CD14-positive monocyte (primary cell): Measurements from ENCODE around the gene FBLL1. TPM values are rescaled to one million over a fixed set of nuclear protein-coding genes. Genes with fewer than 3 reads are reported as not detected.

Experiments
- DNase-seq, 3 donors: peaks; one replicate each; pipeline ENCODE4 v3.0.0-alpha.2; 2011 to 2022
- H2AFZ ChIP-seq: 2 replicates; pipeline ENCODE4 v1.6.0; 2012; ENCODE audit warnings: mild to moderate bottlenecking, low read depth, low read length, inconsistent platforms; ENCODE audit not compliant: insufficient read depth, poor library complexity, severe bottlenecking
- H3K27ac ChIP-seq, 2 donors: 1 replicate in 1 of 2; 2 replicates in 1 of 2; pipeline ENCODE4 v1.5.1; 2012 to 2013; ENCODE audit warnings: low read length in 2 of 2, control low read depth in 1 of 2, inconsistent platforms in 1 of 2, low read depth in 1 of 2, mild to moderate bottlenecking in 1 of 2
- H3K27me3 ChIP-seq, 2 donors: one replicate each; pipeline versions ENCODE4 v1.6.0 to v1.6.1; 2011 to 2013; ENCODE audit warnings: low read length in 2 of 2; ENCODE audit not compliant: control insufficient read depth in 2 of 2, insufficient read depth in 2 of 2
- H3K36me3 ChIP-seq, 2 donors: replicated peaks in 1 of 2; 1 replicate in 1 of 2; 2 replicates in 1 of 2; pipeline versions ENCODE4 v1.5.1 to v1.6.1; 2012 to 2013; ENCODE audit warnings: low read length in 2 of 2, control low read depth in 1 of 2, inconsistent platforms in 1 of 2, mild to moderate bottlenecking in 1 of 2; ENCODE audit not compliant: insufficient read depth in 2 of 2, control insufficient read depth in 1 of 2
- H3K4me1 ChIP-seq, 2 donors: 1 replicate in 1 of 2; 2 replicates in 1 of 2; pipeline versions ENCODE4 v1.5.1 to v1.6.1; 2012 to 2013; ENCODE audit warnings: low read length in 2 of 2, control low read depth in 1 of 2, inconsistent platforms in 1 of 2, mild to moderate bottlenecking in 1 of 2, moderate library complexity in 1 of 2; ENCODE audit not compliant: insufficient read depth in 2 of 2, control insufficient read depth in 1 of 2
- H3K4me2 ChIP-seq: replicated peaks from 2 replicates; pipeline ENCODE3; 2012; ENCODE audit warnings: low read length, moderate library complexity, mild to moderate bottlenecking; ENCODE audit not compliant: poor library complexity, severe bottlenecking; ENCODE audit errors: extremely low read depth
- H3K4me3 ChIP-seq, 3 experiments: fragments of 200-600 bp in 1 of 3; sonication (generic) in 1 of 3; replicated peaks in 1 of 3; 1 replicate in 2 of 3; 2 replicates in 1 of 3; pipeline ENCODE4 v1.5.1; 2011 to 2013; ENCODE audit warnings: low read length in 3 of 3, mild to moderate bottlenecking in 3 of 3, control low read depth in 2 of 3, low read depth in 2 of 3, inconsistent platforms in 1 of 3, moderate library complexity in 1 of 3
- H3K79me2 ChIP-seq: 2 replicates; pipeline ENCODE4 v1.6.0; 2012; ENCODE audit warnings: mild to moderate bottlenecking, control low read depth, inconsistent platforms, low read length, moderate library complexity; ENCODE audit not compliant: insufficient read depth
- H3K9ac ChIP-seq: 2 replicates; pipeline ENCODE4 v1.6.0; 2017; ENCODE audit warnings: low read length, mild to moderate bottlenecking; ENCODE audit not compliant: insufficient read depth, poor library complexity, severe bottlenecking
- H3K9me3 ChIP-seq, 2 donors: replicated peaks in 1 of 2; 1 replicate in 1 of 2; 2 replicates in 1 of 2; pipeline versions ENCODE4 v1.5.1 to v1.6.1; 2012 to 2013; ENCODE audit warnings: low read length in 2 of 2, control low read depth in 1 of 2; ENCODE audit not compliant: control insufficient read depth in 1 of 2, insufficient read depth in 1 of 2
- H4K20me1 ChIP-seq: 2 replicates; pipeline ENCODE4 v1.6.0; 2012; ENCODE audit warnings: mild to moderate bottlenecking, low read length, control low read depth, moderate library complexity; ENCODE audit not compliant: insufficient read depth
- H3K27ac Mint-ChIP-seq, 7 donors: one replicate each; pipeline ENCODE4 v1.8.0; 2020; ENCODE audit warnings: mild to moderate bottlenecking in 7 of 7, mixed read lengths in 7 of 7, moderate library complexity in 6 of 7, inconsistent platforms in 2 of 7
- H3K27me3 Mint-ChIP-seq, 3 donors: one replicate each; pipeline ENCODE4 v1.8.0; 2021 to 2022; ENCODE audit warnings: low read depth in 3 of 3, mild to moderate bottlenecking in 3 of 3, mixed read lengths in 3 of 3, moderate library complexity in 3 of 3, inconsistent platforms in 1 of 3
- H3K36me3 Mint-ChIP-seq, 2 donors: one replicate each; pipeline ENCODE4 v1.8.0; 2020; ENCODE audit warnings: mixed read lengths in 2 of 2, inconsistent platforms in 1 of 2, mild to moderate bottlenecking in 1 of 2
- H3K4me1 Mint-ChIP-seq: one replicate; pipeline ENCODE4 v1.8.0; 2020; ENCODE audit warnings: mild to moderate bottlenecking, mixed read lengths
- H3K4me3 Mint-ChIP-seq, 2 donors: one replicate each; pipeline ENCODE4 v1.8.0; 2020; ENCODE audit warnings: mild to moderate bottlenecking in 2 of 2, mixed read lengths in 2 of 2, moderate library complexity in 1 of 2
- H3K9me3 Mint-ChIP-seq, 7 donors: one replicate each; pipeline ENCODE4 v1.8.0; 2020 to 2022; ENCODE audit warnings: mixed read lengths in 7 of 7, mild to moderate bottlenecking in 6 of 7, moderate library complexity in 6 of 7, inconsistent platforms in 2 of 7
- CTCF ChIP-seq: fragments of 200-600 bp; IDR thresholded peaks from one replicate; pipeline ENCODE4 v1.8.0; 2022; ENCODE audit warnings: antibody characterized with exemption, mild to moderate bottlenecking
- WGBS: methylation state at CpG from one replicate; pipeline ENCODE4 v1.1.5; 2013; ENCODE audit warnings: missing lambda C conversion rate; ENCODE audit not compliant: insufficient coverage; 5-methylcytosine and 5-hydroxymethylcytosine counted together
- intact Hi-C, 2 donors: fragments of 100-400 bp; cut with micrococcal nuclease; formaldehyde crosslinking; loops; one replicate each; pipeline versions ENCODE4 v1.15.0 to v1.15.1; 2023
- polyA plus RNA-seq, 3 donors: library from polyadenylated mRNA; depleted of rRNA in 1 of 3; unstranded in 2 of 3; stranded (reverse) in 1 of 3; fragments of 300-500 nt in 2 of 3; fragments of >200 nt in 1 of 3; fragmentation: Illumina TruSeq in 2 of 3; gene quantifications; 1 replicate in 2 of 3; 2 replicates in 1 of 3; pipeline ENCODE4 v1.2.3, GENCODE V29; 2012 to 2021

The FBLL1 gene
- polyA plus RNA-seq, 3 donors = 0.08 TPM; not detected in 2

- no peak overlapping the region for H3K4me2 ChIP-seq
- H3K27ac ChIP-seq = no peak overlapping the region
- Mint-ChIP-seq H3K27ac (no peak overlapping the region), H3K36me3 (no peaks in the 10 kb centered on the region), H3K4me1 (no peaks in the 10 kb centered on the region), H3K4me3 (no peak overlapping the region), H3K27me3 (peaks cover 2 to 13% (median 7%) of the 10 kb centered on the region in 3 donors), H3K9me3 (peaks cover 0 to 7% (median under 1%) of the 10 kb centered on the region in 7 donors)
- no peaks in the 10 kb centered on the region for H4K20me1 ChIP-seq
- intact Hi-C loops = no loop called here
- WGBS = 93% methylated on average over 2 of the region's 2 CpGs
- DNase-seq = no peak
- no peak overlapping the region for H3K4me3 ChIP-seq
- H3K36me3 ChIP-seq = no peaks in the 10 kb centered on the region
- no peaks in the 10 kb centered on the region for H3K9me3 ChIP-seq
- no peak overlapping the region for H2AFZ ChIP-seq
- H3K27me3 ChIP-seq = peaks cover under 1 to 4% of the 10 kb centered on the region in 2 donors
- H3K79me2 ChIP-seq = no peaks in the 10 kb centered on the region
- no peaks in the 10 kb centered on the region for H3K4me1 ChIP-seq
- H3K9ac ChIP-seq = no peak overlapping the region
- no peak for TF ChIP-seq CTCF
Measured at GRCh38 chr5:168537176-168537575, 8.1 kb downstream of the FBLL1 start.

- Histone ChIP-seq H3K79me2 (no peaks in the 10 kb centered on the region), H3K4me2 (no peak overlapping the region), H3K36me3 (peaks cover 16 to 55% of the 10 kb centered on the region in 2 donors), H3K27me3 (no peaks in the 10 kb centered on the region), H4K20me1 (peaks cover 12% of the 10 kb centered on the region), H3K4me3 (no peak overlapping the region), H2AFZ (no peak overlapping the region), H3K4me1 (no peaks in the 10 kb centered on the region), H3K9ac (no peak overlapping the region), H3K9me3 (no peaks in the 10 kb centered on the region), H3K27ac (no peak overlapping the region)
- Mint-ChIP-seq H3K9me3 (no peaks in the 10 kb centered on the region), H3K4me3 (no peak overlapping the region), H3K36me3 (peaks cover 30 to 45% of the 10 kb centered on the region in 2 donors), H3K27me3 (no peaks in the 10 kb centered on the region), H3K4me1 (no peaks in the 10 kb centered on the region), H3K27ac (no peak overlapping the region)
- intact Hi-C loops = no loop called here
- TF ChIP-seq CTCF = no peak
- no peak for DNase-seq
- WGBS = 98% methylated on average over 4 of the region's 7 CpGs
Measured at GRCh38 chr5:168549554-168549953, 20.4 kb downstream of the FBLL1 start.
